Medulla oblongata (tissue), 1 donor: ENCODE measurements around the gene GIPC1.
A peak's percentile ranks its signal among the peaks of the same experiment; 100 is the strongest.

ENCODE experiments used
- DNase-seq: peaks from one replicate; pipeline ENCODE4 v3.0.0-alpha.2; 2015; ENCODE audit errors: extremely low spot score

GIPC1 gene

DNA sequence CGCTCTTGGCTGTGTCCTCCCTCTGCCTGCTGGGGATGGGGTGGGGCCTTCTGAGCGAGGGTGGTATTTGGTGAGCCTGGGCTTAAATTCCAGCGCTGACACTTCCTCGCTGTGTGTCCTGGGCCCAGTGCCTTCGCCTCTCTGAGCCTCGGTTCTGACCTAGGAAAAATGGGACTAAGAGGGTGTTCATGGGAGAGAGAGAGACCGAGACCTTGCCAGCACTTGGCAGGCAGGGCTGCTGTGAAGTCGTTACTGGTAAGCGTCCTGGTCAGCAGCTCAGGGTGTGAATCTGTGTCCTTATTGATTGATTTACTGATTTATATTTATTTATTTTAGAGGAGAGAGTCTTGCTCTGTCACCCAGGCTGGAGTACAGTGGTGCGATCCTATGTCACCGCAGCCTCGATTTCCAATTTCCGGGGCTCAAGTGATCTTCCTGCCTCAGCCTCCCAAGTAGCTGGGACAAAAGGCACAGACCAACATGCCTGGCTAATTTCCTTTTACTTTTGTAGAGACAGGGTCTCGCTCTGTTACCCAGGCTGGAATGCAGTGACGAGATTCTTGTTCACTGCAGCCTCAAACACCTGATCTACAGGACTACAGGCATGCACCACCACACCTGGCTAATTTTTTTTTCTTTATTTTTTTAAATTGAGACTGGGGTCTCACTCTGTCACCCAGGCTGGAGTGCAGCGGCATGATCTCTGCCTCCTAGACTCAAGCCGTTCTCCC, 60.4 kb downstream of the GIPC1 start:
- no peak for DNase-seq

DNA sequence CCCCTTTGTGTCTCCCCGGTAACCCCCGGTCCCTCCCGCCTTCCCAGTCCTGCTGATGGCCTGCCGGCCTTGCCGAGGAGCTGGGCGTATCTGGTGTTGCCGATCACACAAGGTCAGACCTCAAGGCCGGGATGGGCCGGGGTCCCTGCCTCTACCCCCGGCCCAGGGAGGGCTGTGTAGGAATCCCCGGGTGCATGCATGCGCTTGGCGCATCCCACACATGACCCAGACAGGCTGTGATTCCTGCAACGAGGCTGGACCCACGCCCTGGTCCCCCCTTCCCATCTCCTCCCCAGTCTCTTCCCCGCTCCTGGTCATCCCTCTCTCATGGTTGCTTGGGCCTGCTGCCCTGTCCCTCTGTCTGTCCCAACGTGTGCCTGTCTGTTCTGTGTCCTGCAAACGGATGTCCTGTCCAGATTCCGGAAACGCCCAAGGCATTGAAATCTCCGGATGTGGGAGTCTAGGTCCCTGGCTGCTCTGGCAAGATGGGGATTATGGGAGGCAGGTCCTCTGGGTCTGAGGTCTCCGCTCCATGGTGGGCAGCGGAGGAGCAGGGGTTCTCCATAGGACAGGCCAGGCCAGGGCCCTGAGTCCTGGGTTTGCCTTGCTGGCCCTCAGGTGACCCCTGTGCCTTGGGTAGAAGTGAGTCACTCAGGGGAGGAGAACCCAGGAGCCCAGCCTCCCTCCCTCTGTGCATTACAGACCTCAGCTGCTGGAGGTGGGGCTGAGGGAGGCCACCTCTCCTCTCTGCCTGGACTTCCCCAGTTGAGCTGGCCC, 61.2 kb downstream of the GIPC1 start:
- no peak for DNase-seq

DNA sequence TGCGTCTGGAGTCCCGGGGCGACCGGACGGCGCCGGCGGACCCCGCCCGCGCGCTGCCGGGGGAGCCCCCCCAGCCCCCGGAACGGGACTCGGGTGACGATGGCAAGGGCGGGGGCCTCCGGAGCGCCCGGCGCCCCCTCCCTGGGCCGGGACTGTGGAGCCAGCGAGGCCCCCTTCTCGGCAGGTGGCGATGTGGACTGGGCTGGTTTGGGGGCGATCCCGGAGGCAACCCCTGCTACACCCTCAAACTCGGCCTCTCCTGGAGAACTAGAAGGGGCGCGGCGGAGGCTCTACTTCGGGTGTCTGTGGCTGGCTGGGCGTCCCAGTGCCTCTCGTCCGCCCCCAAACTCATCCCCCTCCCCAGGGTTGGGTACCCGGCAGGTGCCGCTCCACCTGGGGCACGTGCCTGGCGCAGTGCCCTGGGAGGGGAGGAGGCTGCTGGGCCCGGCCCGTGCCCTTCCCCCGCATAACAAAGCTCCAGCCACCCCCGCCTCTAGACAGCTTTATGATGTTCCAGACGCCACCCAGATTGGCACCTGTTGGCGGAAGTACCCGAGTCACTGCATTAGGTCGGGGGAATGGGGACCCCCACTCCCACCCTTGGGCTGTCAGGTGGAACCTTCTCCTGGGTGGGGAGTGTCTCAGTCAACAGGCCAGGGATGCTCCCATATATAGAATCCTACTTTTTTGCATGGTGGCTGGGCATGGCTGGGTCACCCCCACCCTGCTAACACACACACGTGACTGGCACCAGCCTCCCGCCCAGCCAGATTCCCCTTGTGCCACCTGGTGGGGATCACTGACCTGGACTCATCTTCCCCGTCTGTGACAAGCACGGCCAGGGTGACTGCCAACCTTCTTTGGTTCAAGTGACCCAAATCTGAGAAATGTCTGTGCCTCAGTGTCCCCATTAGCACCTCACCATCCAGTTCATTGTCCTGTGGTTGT, 62.1 kb downstream of the GIPC1 start:
- no peak for DNase-seq

DNA sequence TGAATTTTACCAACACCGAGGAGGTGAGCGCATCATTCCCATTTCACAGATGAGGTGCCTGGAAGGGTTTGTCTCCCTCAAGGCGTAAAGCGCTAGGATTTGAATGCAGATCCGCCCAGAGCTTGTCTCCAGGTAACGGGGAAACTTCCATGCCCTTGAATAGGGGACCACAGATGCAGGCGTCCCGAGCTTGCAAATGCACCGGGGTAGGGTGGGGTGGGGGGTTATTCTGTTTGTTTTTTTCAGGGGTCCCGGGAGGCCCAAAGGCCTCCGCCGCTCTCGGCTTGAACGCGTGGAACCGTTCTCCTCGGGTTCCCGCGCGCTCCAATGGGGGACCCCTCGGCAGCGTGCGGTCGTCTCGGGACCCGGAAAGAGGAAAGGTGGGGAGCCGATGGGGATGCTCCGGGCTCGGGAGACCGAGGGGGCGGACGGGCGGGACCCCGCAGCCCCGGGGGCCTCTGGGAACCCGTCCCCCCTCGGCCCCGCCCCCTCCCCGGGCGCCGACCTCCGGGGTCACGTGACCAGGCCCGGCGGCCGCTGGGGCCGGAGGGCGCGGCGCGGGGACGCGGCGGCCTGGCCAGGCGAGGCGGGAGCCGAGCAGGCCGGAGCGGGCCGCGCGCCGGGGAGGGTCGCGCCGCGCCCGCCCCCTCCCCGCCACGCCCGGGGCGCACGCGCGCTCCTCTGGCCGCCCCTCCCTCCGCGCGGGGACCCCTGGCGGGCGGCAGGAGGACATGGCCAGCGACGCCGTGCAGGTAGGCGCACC, 63.0 kb downstream of the GIPC1 start, which contains the start of gene PKN1:
PKN1 (plus strand) TSS at position 516 of the 763 bp plus-strand sequence; CDS start at position 732, 216 bp downstream.
- DNase-seq: peak; percentile 66

DNA sequence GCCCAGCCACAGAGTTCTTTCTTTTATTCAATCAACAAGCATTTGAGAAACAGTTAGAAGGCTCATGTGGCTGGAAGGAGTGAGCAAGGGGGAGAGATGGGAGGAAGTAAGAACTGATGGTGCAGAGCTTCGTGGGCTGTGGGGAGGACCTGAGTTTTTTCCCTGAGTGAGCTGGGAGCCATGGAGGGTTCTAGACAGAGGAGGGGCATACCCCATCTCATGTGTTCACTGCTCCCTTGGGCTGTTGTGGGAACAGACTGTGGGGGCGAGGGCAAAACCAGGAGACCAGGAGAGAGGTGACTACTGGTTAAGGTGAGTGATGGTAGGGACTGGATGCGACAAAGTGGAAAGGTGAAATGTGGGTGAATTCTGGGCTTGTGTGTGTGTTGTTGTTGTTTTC, 65.2 kb downstream of the GIPC1 start:
- DNase-seq: no peak

DNA sequence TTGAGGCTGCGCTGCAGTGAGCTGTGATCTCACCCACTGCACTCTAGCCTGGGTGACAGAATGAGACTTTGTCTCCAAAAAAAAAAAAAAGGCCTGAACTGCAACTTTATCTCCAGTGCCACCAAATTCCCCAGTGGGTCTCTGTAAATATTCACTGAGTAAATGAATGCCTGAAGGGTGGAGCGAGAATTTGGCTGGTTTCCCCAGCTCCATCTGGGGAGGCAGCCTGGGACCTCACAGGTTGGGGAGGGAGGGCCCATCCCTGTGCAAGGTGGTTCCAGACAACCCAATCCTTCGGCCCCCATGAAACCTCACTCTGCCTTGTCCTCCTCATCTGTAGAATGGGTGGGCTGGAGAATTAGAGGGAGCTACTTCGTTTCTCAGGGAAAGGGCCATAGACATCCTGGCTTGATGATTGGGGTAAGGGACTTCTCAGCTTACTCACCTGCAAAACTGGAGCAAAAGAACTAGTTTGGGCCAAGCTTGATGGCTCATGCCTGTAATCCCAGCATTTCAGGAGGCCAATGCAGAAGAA, 67.0 kb downstream of the GIPC1 start:
- no peak for DNase-seq
